ENCODE data around the gene GNB1.

GRCh38 chr1:1892079-1892762, 1.3 kb upstream of the GNB1 start:
- TF ChIP-seq GATA2 (IDR thresholded peaks at IDR 0.05; ENCODE audit: low read depth, low read length): no peak
- TF ChIP-seq GATA3 (IDR thresholded peaks at IDR 0.05; ENCODE audit: low read depth, low read length): no peak
